ENCODE measurements around the gene COL23A1. TPM values are rescaled to one million over a fixed set of nuclear protein-coding genes. Genes with fewer than 3 reads are reported as not detected.

Gene COL23A1
- total and polyA plus RNA-seq, 2 of the 13 experiments (the other 11 are each of a cell fraction or from before 2014, with no cell fraction given), result not detected

DNA sequence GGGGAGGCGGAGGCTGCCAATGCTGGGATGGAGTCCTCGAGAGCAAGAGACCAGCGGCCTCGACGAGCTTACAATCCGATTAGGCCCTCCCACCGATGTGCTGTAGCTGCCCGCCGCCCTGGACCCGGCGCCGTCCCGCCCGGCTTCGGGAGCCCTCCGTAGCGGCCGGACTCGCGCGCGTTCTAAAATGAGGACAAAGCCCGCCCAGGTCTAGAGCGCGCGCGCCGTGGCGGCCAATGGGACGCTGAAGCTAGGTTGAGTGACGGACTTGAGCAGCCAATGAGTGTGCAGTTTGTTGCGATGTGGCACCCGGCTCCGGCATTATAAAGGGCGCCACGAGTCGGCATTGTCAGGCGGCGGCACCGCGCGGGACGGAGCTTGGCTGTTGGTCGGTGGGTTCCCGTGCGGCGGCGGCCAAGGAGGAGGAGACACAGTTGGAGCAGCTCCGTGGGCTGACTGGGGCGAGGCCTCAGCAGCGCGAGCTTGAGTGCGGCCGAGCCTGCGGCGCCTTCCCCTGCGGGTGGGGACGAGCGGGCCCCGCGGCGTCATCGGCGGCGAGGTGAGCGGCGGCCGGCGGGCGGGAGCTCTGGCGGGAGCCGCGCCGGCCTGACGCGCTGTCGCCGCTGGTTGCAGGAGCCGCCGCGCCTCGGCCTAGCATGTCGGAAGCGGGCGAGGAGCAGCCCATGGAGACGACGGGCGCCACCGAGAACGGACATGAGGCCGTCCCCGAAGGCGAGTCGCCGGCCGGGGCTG, 385.8 kb downstream of the COL23A1 start, which contains the start of gene HNRNPAB (continued):
- TF ChIP-seq ATF7-NPFF (CRISPR knock-in tag; IDR thresholded peaks at IDR 0.05; ENCODE audit: low read depth) (peak; percentile 81), HMG20B (CRISPR knock-in tag; conservative IDR thresholded peaks at IDR 0.05) (peak; percentile 57), ZNF124 (CRISPR knock-in tag; IDR thresholded peaks at IDR 0.05) (no peak), ZNF780A (CRISPR knock-in tag; IDR thresholded peaks at IDR 0.05) (peak; percentile 87; the same call in 1 of the 2 replicates), ZSCAN31 (CRISPR knock-in tag; IDR thresholded peaks at IDR 0.05; ENCODE audit: low read depth) (0 out of 2 replicates have a peak, but pooled peaks have one; percentile 37), ZNF20 (CRISPR knock-in tag; IDR thresholded peaks at IDR 0.05) (peak; percentile 21; the same call in 1 of the 2 replicates), CBX5 (CRISPR knock-in tag; IDR thresholded peaks at IDR 0.05; ENCODE audit: borderline replicate concordance) (0 out of 2 replicates have a peak, but pooled peaks have one; percentile 46), TARDBP (CRISPR knock-in tag; IDR thresholded peaks at IDR 0.05) (peak; percentile 87), NFE2L2 (IDR thresholded peaks at IDR 0.05; ENCODE audit: low read length) (no peak)
- TF ChIP-seq, protein P1, sequence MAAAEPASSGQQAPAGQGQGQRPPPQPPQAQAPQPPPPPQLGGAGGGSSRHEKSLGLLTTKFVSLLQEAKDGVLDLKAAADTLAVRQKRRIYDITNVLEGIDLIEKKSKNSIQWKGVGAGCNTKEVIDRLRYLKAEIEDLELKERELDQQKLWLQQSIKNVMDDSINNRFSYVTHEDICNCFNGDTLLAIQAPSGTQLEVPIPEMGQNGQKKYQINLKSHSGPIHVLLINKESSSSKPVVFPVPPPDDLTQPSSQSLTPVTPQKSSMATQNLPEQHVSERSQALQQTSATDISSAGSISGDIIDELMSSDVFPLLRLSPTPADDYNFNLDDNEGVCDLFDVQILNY (CRISPR knock-in tag; conservative IDR thresholded peaks at IDR 0.05), result peak; percentile 92
- TF ChIP-seq, protein P2, sequence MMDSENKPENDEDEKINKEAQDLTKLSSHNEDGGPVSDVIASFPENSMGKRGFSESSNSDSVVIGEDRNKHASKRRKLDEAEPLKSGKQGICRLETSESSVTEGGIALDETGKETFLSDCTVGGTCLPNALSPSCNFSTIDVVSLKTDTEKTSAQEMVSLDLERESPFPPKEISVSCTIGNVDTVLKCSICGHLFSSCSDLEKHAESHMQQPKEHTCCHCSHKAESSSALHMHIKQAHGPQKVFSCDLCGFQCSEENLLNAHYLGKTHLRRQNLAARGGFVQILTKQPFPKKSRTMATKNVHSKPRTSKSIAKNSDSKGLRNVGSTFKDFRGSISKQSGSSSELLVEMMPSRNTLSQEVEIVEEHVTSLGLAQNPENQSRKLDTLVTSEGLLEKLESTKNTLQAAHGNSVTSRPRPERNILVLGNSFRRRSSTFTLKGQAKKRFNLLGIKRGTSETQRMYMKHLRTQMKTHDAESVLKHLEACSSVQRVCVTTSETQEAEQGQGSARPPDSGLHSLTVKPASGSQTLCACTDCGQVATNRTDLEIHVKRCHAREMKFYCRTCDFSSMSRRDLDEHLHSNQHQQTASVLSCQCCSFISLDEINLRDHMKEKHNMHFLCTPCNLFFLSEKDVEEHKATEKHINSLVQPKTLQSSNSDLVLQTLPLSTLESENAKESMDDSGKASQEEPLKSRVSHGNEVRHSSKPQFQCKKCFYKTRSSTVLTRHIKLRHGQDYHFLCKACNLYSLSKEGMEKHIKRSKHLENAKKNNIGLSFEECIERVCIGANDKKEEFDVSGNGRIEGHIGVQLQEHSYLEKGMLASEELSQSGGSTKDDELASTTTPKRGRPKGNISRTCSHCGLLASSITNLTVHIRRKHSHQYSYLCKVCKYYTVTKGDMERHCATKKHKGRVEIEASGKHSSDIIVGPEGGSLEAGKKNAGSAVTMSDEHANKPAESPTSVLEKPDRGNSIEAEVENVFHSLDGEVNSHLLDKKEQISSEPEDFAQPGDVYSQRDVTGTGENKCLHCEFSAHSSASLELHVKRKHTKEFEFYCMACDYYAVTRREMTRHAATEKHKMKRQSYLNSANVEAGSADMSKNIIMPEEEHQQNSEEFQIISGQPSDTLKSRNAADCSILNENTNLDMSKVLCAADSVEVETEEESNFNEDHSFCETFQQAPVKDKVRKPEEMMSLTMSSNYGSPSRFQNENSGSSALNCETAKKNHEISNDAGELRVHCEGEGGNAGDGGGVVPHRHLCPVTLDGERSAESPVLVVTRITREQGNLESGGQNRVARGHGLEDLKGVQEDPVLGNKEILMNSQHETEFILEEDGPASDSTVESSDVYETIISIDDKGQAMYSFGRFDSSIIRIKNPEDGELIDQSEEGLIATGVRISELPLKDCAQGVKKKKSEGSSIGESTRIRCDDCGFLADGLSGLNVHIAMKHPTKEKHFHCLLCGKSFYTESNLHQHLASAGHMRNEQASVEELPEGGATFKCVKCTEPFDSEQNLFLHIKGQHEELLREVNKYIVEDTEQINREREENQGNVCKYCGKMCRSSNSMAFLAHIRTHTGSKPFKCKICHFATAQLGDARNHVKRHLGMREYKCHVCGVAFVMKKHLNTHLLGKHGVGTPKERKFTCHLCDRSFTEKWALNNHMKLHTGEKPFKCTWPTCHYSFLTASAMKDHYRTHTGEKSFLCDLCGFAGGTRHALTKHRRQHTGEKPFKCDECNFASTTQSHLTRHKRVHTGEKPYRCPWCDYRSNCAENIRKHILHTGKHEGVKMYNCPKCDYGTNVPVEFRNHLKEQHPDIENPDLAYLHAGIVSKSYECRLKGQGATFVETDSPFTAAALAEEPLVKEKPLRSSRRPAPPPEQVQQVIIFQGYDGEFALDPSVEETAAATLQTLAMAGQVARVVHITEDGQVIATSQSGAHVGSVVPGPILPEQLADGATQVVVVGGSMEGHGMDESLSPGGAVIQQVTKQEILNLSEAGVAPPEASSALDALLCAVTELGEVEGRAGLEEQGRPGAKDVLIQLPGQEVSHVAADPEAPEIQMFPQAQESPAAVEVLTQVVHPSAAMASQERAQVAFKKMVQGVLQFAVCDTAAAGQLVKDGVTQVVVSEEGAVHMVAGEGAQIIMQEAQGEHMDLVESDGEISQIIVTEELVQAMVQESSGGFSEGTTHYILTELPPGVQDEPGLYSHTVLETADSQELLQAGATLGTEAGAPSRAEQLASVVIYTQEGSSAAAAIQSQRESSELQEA (CRISPR knock-in tag; IDR thresholded peaks at IDR 0.05; ENCODE audit: not compliant biosample characterization), result peak; percentile 51
- TF ChIP-seq, protein P3, sequence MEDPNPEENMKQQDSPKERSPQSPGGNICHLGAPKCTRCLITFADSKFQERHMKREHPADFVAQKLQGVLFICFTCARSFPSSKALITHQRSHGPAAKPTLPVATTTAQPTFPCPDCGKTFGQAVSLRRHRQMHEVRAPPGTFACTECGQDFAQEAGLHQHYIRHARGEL (CRISPR knock-in tag; IDR thresholded peaks at IDR 0.05), result 0 out of 2 replicates have a peak, but pooled peaks have one; percentile 73
- TF ChIP-seq, protein P4, sequence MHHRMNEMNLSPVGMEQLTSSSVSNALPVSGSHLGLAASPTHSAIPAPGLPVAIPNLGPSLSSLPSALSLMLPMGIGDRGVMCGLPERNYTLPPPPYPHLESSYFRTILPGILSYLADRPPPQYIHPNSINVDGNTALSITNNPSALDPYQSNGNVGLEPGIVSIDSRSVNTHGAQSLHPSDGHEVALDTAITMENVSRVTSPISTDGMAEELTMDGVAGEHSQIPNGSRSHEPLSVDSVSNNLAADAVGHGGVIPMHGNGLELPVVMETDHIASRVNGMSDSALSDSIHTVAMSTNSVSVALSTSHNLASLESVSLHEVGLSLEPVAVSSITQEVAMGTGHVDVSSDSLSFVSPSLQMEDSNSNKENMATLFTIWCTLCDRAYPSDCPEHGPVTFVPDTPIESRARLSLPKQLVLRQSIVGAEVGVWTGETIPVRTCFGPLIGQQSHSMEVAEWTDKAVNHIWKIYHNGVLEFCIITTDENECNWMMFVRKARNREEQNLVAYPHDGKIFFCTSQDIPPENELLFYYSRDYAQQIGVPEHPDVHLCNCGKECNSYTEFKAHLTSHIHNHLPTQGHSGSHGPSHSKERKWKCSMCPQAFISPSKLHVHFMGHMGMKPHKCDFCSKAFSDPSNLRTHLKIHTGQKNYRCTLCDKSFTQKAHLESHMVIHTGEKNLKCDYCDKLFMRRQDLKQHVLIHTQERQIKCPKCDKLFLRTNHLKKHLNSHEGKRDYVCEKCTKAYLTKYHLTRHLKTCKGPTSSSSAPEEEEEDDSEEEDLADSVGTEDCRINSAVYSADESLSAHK (CRISPR knock-in tag; IDR thresholded peaks at IDR 0.05; ENCODE audit: borderline replicate concordance), result no peak
